Stimulated activated CD4-positive, alpha-beta T cell treated with anti-CD3 and anti-CD28 coated beads, Interleukin-2, amount 100 ng/mL, for 4 hours (primary cell): ENCODE results near the gene RBP4.
A peak's percentile ranks its signal among the peaks of the same experiment; 100 is the strongest.
"Not testable (repeated sequence)": the region's sequence is repeated elsewhere in the genome, so short reads cannot be mapped to it uniquely, and the experiment has no call there.

Experiments
- DNase-seq: peaks from one replicate; pipeline ENCODE4 v3.0.0-alpha.2; 2020; ENCODE audit warnings: low read depth

The RBP4 gene

GRCh38 chr10:93566435-93567276 lies 34.4 kb downstream of the RBP4 start, which contains the start of gene FFAR4:
Gene FFAR4 (plus strand): TSS chr10:93566665. CDS start chr10:93566721, 56 bp downstream.
- DNase-seq, result no peak

- DNase-seq, result no peak
Observed at GRCh38 chr10:93565446-93565845, 35.6 kb downstream of the RBP4 start.

DNA sequence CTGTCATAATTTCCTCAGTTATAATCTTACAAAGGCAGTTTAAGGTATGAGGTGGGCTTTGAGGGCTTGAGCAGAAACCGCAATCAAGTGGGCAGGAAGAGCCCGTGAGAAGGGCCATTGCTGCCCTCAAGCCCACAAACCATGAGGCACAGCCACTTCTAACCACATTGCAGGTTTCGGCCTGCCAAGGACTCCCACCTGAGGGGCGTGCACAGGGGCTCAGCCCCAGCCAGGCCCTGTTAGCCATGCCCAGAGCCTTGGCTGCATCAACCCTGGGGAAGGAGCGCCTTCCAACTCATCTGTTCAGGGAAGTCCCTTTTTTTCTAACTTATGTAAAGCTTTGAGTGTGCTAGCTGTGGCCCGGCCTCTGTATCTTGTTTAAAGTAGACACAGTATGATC lies 40.5 kb downstream of the RBP4 start:
- DNase-seq, result no peak

- DNase-seq, result no peak
Observed at GRCh38 chr10:93559490-93559889, 41.5 kb downstream of the RBP4 start.

DNA sequence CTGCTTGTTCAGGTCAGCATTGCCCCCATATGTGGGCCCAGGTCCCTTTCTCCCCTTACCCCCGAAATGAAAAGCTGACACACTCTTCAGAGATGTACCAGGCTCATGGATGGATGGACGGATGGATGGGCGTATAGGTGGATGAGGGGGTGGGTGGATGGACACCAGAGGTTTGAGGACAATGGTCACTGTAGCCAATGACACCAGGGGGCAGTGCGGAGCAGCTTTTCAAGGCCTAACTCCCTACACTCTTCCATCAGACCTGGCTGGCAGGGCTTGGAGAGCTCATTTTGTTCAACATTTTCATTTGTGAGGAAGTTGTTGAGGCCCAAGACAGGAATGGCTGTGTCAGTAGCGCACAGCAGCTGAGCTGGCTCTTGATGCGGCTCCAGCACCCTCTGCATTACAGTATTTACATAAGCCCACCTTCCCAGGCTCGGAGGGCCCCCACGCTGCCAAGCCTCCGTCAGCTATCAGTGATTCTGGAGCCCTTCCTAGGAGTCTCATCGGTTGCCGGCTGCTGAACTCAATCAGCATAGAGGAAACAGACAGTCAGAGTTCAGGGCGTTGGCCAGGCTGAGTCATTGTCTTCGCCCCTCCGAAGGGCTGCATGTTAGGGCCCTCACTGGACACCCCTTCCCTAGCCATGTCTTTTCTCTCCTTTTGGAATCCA lies 46.1 kb downstream of the RBP4 start:
- peak; percentile 10 for DNase-seq

DNA sequence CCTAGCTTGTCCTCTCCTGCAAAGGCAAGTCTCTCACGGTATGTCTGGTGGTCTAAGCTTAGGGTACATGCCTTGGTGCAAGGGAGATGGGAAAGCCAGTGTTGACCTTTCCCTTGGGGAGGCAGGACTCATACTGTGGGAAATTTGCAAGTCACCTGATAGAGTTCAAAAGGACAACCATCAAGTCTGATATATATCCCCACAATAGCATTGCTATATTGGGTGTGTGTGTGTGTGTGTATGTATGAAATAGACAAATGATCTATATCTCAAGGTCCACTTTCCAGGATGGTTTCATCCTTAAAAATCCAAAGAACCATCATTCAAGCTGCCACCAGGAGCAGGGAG lies 46.7 kb downstream of the RBP4 start:
- no peak for DNase-seq

DNA sequence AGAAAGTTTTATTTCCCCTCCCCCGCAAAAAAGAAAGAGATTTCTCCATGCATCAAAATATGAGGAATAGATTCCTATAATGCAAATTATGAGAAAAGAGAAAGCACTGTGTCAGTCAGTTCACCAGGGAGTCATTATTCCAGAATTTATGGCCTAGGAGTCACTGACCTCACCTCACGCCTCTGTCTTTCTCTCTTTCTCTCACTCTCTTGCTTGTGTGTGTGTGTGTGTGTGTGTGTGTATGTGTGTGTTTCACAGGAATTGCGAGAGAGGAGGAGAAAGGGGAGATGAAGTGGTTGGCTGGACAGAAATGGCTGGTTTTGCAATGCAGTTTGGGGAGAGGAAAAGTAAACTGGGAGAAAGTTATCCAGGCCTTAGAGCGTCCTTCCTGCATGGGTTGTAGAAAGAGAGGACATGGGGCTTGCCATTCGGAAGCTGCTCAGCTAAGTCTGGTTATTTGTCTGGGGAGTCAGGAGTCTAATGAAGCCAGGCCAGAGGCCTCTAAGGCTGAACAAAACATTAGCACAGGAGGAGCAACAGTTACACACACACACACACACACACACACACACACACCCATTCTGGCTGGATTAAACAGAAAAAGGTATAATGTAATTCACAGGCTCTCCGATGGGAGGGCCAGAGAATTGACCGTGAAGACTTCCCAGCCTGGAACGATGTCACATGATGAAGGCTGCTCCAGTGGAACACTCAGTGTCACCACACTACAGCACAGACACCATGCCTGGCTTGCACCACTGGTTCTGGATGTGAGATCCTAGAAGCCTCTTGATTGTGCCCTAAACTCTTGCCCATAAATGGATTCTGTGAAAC lies 47.3 kb downstream of the RBP4 start:
- DNase-seq, result no peak

DNA sequence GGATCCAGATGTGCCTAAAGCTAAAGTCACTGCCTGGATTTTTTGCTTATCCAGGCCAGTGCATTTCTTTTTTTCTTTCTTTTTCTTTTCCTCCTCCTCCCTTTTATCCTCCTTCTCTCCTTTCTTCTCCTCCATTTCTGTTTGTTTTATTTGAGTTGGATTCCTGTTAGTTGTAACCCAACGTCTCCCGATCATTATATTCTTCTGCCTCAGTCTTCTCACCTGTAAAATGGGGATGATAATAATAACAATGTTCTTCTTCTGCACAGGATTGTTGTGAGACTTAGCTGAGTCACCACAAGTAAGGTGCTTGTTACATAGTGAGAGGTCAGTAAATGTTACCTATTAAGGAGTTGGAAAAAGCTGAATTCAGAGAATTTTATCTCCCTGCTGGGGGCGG lies 48.3 kb downstream of the RBP4 start:
- DNase-seq, result no peak

GRCh38 chr10:93550606-93551005 lies 50.4 kb downstream of the RBP4 start:
- DNase-seq, result no peak

DNA sequence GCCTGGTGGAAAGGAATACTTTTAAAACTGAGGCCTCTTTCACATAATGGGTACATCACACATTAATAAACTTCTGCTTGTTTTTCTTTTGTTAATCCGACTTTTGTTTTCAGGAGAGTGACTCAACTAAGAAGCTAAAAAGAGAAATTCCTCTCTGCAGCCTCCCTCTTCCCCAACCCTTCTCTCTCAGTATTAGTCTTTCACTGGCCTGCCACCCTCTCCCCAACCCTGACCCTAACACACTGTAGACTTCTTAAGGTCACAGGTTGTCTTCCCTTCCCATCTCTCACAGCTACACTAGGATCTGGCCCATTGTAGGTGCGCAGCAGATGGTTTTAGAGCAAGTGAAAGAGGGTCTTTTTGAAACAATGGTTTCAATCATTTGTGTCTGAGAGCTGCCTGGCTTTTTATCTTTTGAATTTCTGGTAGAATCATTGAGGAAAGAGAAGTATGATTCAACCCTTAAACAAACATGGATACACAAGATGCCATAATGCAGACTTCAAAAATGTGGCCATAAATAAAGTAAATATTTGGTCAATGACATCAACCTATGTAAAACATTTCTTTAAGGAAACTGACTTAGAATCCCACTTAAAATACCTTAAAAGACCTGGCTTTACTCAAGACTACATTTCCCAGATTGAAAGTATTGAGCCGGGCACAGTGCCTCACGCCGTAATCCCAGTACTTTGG lies 52.5 kb downstream of the RBP4 start:
- DNase-seq, result no peak

- DNase-seq, result no peak
Observed at GRCh38 chr10:93547522-93547921, 53.5 kb downstream of the RBP4 start.

DNA sequence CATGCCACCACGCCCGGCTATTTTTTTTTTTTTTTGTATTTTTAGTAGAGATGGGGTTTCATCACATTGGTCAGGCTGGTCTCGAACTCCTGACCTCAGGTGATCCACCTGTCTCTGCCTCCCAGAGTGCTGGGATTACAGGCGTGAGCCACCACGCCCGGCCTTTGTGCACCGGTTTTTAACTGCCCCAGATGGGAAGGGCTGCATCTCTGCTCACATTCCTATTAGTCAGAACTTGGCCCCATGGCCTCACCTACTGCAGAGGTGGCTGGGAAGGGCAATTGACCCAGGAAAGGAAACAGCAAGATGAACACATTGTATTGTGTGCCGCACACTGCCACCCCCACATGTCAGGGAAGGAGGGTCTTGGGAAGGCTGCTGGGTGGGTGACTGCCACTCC lies 54.0 kb downstream of the RBP4 start:
- not testable (repeated sequence) for DNase-seq

DNA sequence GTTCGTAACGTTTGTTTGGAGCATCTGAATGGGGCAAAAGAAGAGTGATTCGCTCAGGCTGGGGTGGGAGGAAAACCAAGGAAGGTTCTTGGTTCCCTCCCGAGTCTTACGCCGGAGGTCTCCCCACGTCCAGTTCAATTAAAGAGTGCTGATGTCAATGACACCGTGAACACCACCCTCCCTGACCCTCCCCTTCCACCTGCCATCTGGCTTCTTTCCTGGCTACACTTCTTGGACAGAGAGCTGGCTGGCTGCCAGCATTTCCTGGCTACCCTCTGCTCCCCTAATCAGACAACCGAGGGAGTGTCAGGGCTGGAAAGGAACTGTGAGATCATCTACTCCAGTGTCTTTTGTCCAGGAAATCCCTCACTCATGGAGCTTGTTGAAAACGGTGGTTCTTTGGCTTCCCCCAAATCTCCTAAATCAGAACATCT lies 58.7 kb downstream of the RBP4 start:
- DNase-seq, result no peak
